NT2/D1 (cell line): Measurements from ENCODE around the gene FLOT2.

ENCODE experiments used
- SUZ12 ChIP-seq: IDR thresholded peaks from 2 replicates; pipeline ENCODE4 v1.6.1; 2011; ENCODE audit not compliant: insufficient read length, insufficient read depth; ENCODE audit errors: extremely low read depth
- YY1 ChIP-seq: IDR thresholded peaks from 2 replicates; pipeline ENCODE4 v1.6.1; 2011; ENCODE audit not compliant: insufficient read length, insufficient read depth
- ZNF274 ChIP-seq: IDR thresholded peaks from 2 replicates; pipeline ENCODE4 v1.6.1; 2011; ENCODE audit warnings: mild to moderate bottlenecking, low read depth, low read length

DNA sequence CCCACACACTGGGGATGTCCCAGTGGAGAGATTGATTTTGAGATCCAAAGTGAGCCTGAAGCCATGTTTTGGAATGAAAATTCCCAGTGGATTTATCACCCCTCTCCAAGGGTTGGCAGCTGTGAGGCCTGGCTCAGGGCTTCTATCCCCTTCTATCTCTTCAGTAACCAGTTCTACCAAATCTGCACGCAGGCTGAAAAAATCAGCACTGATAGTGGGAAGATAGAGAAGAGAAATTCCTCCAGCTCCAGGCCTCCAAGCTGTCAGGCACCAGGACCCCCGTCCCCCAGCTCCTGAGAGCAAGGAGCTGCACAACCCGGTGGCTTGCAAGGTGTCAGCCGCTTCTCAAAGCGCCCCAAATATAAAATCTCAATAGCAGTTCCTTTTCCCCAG is 1.0 kb downstream of the FLOT2 start:
- TF ChIP-seq YY1 = no peak
- TF ChIP-seq ZNF274 = no peak
- no peak for TF ChIP-seq SUZ12
